Left ventricle myocardium inferior (tissue), 1 donor: Measurements from ENCODE around the gene MAML3. TPM values are rescaled to one million over a fixed set of nuclear protein-coding genes. Genes with fewer than 3 reads are reported as not detected.

Experiments
- DNase-seq: peaks from one replicate; pipeline ENCODE4 v3.0.0-alpha.2; 2020
- H3K27ac ChIP-seq: fragments of 200-600 bp; replicated peaks from 2 replicates; pipeline ENCODE4 v1.8.0; 2021
- H3K27me3 ChIP-seq: fragments of 200-600 bp; 2 replicates; pipeline ENCODE4 v1.8.0; 2021; ENCODE audit warnings: low read depth
- H3K36me3 ChIP-seq: fragments of 200-600 bp; 2 replicates; pipeline ENCODE4 v1.8.0; 2021
- H3K4me1 ChIP-seq: fragments of 200-600 bp; 2 replicates; pipeline ENCODE4 v1.8.0; 2021
- H3K4me3 ChIP-seq: fragments of 200-600 bp; 2 replicates; pipeline ENCODE4 v1.8.0; 2021; ENCODE audit warnings: mild to moderate bottlenecking, moderate library complexity
- H3K9me3 ChIP-seq: fragments of 200-600 bp; replicated peaks from 2 replicates; pipeline ENCODE4 v1.8.0; 2021
- CTCF ChIP-seq: fragments of 200-600 bp; IDR thresholded peaks from 2 replicates; pipeline ENCODE4 v1.8.0; 2021; ENCODE audit warnings: antibody characterized with exemption, mild to moderate bottlenecking, borderline replicate concordance
- intact Hi-C: fragments of 100-400 bp; cut with micrococcal nuclease; formaldehyde crosslinking; loops from one replicate; pipeline ENCODE4 v1.11.0; 2022
- total RNA-seq: library from RNA; stranded (reverse); fragmentation: NEBNext Ultra II Directional; extraction: Animal tissue kit (Norgen Biotek cat#: 25700); gene quantifications from one replicate; pipeline ENCODE4 v1.2.1, GENCODE V29; 2021
- donor health status: DM: no; HTN: yes; CAD: no; lungs with severe emphysema.

Gene MAML3
- total RNA-seq, 1 donor from 2014 or later = 2.6 TPM

GRCh38 chr4:139807483-139807882 lies 346.5 kb downstream of the MAML3 start:
- no peak for TF ChIP-seq CTCF
- H3K27me3 ChIP-seq = no peaks in the 10 kb centered on the region

GRCh38 chr4:139806929-139807328 lies 347.1 kb downstream of the MAML3 start:
- peaks cover 12% of the 10 kb centered on the region for H3K4me1 ChIP-seq
- TF ChIP-seq CTCF = no peak
- intact Hi-C loops = no loop called here
- no peaks in the 10 kb centered on the region for H3K27me3 ChIP-seq
- DNase-seq = no peak
- no peaks in the 10 kb centered on the region for H3K36me3 ChIP-seq
- no peak overlapping the region for H3K4me3 ChIP-seq
- no peak overlapping the region for H3K27ac ChIP-seq
- peaks cover 11% of the 10 kb centered on the region for H3K9me3 ChIP-seq

More at GRCh38 chr4:139807483-139807882, 346.5 kb downstream of the MAML3 start:
- Histone ChIP-seq H3K4me3 (no peak overlapping the region), H3K36me3 (no peaks in the 10 kb centered on the region), H3K9me3 (peaks cover 11% of the 10 kb centered on the region), H3K27ac (no peak overlapping the region), H3K4me1 (peaks cover 12% of the 10 kb centered on the region)
- intact Hi-C loops = no loop called here
- no peak for DNase-seq

GRCh38 chr4:139802931-139803330 lies 351.1 kb downstream of the MAML3 start:
- H3K27ac ChIP-seq = no peak overlapping the region
- H3K4me3 ChIP-seq = no peak overlapping the region
- H3K9me3 ChIP-seq = no peaks in the 10 kb centered on the region
- H3K36me3 ChIP-seq = no peaks in the 10 kb centered on the region
- intact Hi-C loops = no loop called here
- no peaks in the 10 kb centered on the region for H3K27me3 ChIP-seq
- H3K4me1 ChIP-seq = peaks cover 8% of the 10 kb centered on the region
- DNase-seq = no peak
- TF ChIP-seq CTCF = no peak

GRCh38 chr4:139802488-139802887 lies 351.5 kb downstream of the MAML3 start:
- intact Hi-C loops = no loop called here
- Histone ChIP-seq H3K4me1 (peaks cover 8% of the 10 kb centered on the region), H3K9me3 (no peaks in the 10 kb centered on the region), H3K36me3 (no peaks in the 10 kb centered on the region), H3K27ac (no peak overlapping the region), H3K4me3 (no peak overlapping the region), H3K27me3 (no peaks in the 10 kb centered on the region)
- no peak for DNase-seq
- TF ChIP-seq CTCF = no peak

- no peak for DNase-seq
- Histone ChIP-seq H3K27ac (no peak overlapping the region), H3K4me3 (no peak overlapping the region), H3K36me3 (no peaks in the 10 kb centered on the region), H3K27me3 (no peaks in the 10 kb centered on the region), H3K9me3 (no peaks in the 10 kb centered on the region), H3K4me1 (peaks cover 8% of the 10 kb centered on the region)
- intact Hi-C loops = no loop called here
- no peak for TF ChIP-seq CTCF
Observed at GRCh38 chr4:139801895-139802294, 352.1 kb downstream of the MAML3 start.

GRCh38 chr4:139800082-139800481 lies 353.9 kb downstream of the MAML3 start:
- no peaks in the 10 kb centered on the region for H3K36me3 ChIP-seq
- TF ChIP-seq CTCF = no peak
- H3K9me3 ChIP-seq = no peaks in the 10 kb centered on the region
- H3K27ac ChIP-seq = no peak overlapping the region
- H3K4me1 ChIP-seq = peaks cover 10% of the 10 kb centered on the region
- intact Hi-C loops = no loop called here
- DNase-seq = no peak
- H3K4me3 ChIP-seq = no peak overlapping the region
- no peaks in the 10 kb centered on the region for H3K27me3 ChIP-seq
